Daoy (cell line): ENCODE results near the gene SERP2. TPM values are rescaled to one million over a fixed set of nuclear protein-coding genes. Genes with fewer than 3 reads are reported as not detected.
A peak's percentile ranks its signal among the peaks of the same experiment; 100 is the strongest.

ENCODE experiments used
- DNase-seq: peaks from one replicate; pipeline ENCODE4 v3.0.0-alpha.2; 2015; ENCODE audit warnings: low read depth
- total RNA-seq: library from RNA; depleted of rRNA; stranded (reverse); fragments of >200 nt; shearing (Covaris generic); gene quantifications from 2 replicates; pipeline ENCODE4 v1.2.3, GENCODE V29; 2014

The SERP2 gene
- total RNA-seq, 1 experiment from 2014 or later, result 1.9 TPM

GRCh38 chr13:44355621-44356020 lies 18.0 kb upstream of the SERP2 start:
- DNase-seq, result no peak

DNA sequence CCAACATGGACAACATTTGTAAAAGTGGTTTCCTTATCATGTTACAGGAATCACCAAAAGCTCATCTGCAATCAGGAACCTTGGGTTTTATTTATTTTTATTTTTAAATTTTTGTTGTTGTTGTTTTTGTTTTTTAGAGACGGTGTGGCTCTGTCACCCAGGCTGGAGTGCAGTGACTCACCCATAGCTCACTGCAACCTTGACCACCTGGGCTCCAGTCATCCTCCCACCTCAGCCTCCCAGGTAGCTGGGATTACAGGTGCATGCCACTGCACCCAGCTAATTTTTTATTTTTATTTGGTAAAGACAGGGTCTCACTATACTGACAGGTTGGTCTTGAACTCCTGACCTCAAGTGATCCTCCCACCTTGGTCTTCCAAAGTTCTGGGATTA lies 13.6 kb upstream of the SERP2 start:
- DNase-seq, result no peak

DNA sequence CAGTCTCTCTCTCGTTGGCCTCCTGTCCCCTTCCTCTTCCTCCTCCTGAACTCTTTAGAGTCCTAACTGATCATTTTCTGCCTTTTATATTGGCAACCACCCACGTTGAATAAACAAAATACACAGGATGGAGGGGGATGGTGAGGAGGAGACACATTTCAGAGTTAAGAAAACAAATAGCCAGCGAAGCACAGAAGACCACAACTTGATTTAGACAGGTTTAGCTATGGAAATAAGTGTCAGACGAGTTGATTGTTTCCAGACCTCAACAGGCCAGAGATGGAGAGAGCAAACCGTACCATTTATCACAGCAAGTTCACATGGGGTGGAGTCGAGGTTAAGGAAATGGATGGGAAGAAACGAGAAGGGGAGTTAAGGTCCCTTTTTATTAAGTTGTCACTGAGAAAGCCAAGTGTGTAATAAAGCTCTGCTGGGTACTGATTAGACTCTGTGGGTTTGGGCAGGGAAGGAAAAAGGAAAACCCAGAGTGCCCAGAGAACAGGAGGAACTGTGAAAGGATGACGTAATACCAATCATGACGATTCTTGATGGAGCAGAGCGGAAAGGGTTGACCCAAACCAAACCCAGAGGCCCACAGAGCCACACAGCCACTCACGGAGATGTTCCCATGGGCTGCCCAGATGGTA lies 11.1 kb upstream of the SERP2 start:
- no peak for DNase-seq

DNA sequence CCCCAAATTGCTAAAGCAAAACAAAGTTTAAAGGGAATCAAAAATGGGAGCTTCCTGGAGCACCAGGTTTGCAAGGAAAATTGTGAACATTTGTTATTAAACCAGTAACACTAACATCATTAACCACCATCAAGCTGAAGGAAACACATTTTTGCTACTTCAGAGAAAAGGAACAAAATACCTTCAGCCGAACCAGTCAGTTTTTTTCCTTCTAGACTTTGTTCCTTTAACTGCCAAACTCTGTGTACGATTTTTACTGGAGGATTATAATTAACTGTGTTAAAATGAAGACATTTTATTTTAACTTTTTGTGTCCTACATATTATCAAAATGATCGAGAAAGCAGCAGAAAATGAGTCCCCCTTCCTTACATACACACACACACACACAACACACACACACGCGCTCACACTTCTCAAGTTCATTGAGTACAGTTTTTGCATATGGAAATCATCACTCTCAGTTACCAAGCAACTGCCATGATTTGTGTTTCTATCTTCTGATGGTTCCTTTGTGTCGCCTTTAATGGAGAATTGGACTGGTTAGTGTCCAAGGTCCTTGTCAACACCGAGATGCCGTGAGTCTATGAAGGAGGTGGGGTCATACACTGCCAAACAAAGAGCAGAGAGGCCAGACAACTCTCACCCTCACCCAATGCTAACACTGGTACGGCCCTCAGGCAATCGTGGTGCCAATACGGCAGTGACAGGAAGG lies 9.8 kb upstream of the SERP2 start:
- no peak for DNase-seq

GRCh38 chr13:44364345-44365000 lies 9.2 kb upstream of the SERP2 start:
- DNase-seq, result peak; percentile 81

GRCh38 chr13:44365008-44365407 lies 8.6 kb upstream of the SERP2 start:
- DNase-seq, result peak; percentile 70

DNA sequence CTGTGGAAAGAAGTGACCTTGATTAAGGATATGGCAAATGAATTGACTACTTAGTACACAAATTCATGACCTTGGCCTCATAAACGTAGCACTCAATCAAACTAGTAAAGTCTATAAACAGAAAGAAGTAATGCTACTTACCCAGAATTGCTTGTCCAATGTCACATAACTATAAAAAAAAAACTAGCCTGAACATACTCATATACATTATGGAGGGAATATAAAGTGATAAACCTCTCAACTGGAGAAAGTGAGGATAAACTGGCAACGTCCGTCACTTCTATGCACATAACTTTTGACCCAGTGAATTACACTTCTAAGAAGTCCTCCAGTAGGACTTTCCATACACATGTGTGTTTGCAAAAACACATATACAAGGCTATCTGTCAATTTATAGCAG lies 7.7 kb upstream of the SERP2 start:
- DNase-seq, result no peak

- peak; percentile 28 for DNase-seq
Measured at GRCh38 chr13:44368062-44368591, 5.5 kb upstream of the SERP2 start.

DNA sequence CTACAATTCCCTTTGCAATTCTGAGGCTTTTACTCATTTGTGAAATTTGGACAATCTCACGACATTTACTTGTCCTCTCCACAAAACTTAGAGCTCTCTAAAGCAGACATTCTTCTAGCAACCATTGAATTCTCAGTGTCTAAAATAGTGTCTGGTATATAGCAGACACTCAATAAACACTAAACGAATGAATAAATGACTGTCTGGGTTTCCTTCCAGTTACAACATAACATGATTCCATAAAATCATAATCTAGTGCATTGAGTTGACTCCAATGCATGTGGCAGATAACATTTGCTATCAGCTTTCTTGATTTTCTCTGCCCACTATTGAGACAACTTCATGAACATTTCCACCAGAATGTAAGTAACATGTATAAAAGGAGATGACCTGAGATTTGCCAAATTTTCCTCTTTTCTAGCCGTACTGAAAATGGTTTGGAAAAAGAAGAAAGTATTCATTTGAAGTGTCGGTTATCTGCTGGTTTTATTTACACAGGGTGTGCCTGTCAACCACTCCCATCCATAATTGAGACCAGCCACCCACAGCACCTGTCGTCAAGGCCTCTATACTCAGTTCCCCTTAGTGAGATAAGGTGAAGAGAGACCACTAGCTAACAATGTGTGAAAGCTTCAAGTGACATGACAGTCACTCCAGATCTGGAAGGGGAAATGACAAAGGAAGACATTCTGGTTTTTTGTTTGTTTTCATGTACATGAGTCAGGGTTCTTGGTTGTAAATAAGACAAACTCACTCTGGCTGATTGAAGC lies 4.8 kb upstream of the SERP2 start:
- no peak for DNase-seq

DNA sequence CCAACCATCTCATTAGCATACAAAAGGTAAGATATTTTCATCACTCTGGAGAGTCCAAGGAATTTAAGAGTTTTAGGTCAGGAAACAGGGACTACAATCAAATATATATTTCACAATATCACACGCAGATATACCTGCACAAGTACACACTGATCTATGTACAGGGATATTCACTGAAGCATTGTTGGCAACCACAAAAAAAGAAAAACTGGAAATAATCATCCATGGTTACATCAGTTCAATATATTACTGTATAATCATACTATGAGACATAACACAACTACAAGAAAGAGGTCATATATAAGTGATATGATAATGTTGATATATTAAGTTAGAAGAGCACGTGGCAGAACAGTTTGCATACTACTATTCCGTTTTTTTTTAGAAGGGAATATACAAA lies 2.2 kb upstream of the SERP2 start:
- DNase-seq, result no peak

DNA sequence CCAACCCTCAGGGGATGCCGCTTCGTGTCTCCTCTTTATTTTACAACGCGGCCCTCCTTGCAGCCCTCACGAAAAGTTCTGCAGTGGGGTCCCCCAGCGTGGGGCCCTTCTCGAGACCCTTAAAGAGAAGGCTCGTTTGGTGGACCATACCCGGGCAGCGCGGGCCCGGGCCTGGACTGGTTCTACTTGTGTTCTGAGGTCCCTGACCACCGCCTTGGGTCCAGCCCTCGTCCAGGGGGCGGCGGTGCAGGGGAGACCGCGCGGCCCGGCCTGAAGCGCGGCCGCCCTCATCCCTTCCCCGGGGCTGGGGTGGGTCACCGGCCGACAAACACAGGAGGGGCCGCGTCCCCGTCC lies 400 bp upstream of the SERP2 start:
- DNase-seq, result no peak

GRCh38 chr13:44374348-44374712 lies 706 bp downstream of the SERP2 start:
- no peak for DNase-seq

DNA sequence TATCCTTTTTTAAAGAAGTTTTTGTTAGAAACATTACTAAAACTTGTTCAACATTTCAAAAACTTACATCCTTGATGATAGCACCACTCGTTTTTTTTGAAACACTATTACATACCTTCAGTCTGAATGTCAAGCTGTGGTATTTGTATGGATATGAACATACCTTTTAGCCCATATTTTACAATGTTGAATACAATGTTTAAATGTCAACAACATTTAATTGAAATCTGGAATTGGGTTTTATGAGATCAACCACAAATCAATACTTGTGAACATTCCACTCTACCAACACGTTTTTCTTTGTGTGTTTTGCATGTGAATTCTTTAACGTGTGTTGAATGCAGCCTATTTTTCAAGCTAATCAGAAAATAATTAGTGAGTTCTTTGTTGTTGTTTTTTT lies 4.7 kb downstream of the SERP2 start:
- DNase-seq, result no peak

DNA sequence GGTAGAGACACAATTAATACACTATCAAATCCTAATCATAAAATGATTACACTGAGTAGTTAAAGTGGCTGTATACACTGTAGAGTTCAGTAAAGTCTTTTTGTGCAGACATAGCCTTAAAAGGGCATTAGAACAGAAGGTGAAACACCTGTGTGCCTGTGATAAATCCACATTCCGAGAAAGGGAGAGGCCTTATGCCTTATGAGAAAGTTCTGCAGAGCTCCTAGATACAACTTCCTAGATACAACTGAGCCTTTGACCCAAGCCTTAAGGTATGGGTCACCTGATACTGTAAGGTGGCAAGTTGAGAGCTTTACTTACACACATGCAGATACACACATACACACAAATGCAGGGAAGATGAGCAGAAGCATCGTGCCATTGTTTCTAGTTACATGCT lies 6.3 kb downstream of the SERP2 start:
- DNase-seq, result no peak

- DNase-seq, result no peak
Measured at GRCh38 chr13:44380404-44381165, 7.0 kb downstream of the SERP2 start.

- no peak for DNase-seq
Measured at GRCh38 chr13:44382635-44383145, 9.1 kb downstream of the SERP2 start.

DNA sequence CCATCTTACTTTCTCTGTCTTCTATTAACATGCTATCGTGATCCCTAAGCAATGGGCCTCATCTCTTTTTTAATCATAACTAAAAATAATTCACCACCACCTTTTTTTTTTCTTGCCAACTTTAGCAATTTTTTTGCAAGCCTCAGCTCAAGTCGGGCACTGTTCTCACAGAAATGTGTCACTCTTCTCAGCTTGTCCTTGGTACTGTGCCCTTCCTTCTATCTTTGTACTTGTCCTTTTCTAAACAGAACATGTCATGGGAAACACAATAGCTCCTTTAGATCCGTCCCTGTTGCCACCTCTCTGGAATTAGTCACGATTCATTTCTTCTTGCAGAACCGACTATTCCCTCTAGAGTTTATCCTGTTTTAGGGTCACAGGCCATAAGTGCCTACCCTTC lies 10.3 kb downstream of the SERP2 start:
- DNase-seq, result no peak

GRCh38 chr13:44384778-44385177 lies 11.2 kb downstream of the SERP2 start:
- DNase-seq, result no peak

DNA sequence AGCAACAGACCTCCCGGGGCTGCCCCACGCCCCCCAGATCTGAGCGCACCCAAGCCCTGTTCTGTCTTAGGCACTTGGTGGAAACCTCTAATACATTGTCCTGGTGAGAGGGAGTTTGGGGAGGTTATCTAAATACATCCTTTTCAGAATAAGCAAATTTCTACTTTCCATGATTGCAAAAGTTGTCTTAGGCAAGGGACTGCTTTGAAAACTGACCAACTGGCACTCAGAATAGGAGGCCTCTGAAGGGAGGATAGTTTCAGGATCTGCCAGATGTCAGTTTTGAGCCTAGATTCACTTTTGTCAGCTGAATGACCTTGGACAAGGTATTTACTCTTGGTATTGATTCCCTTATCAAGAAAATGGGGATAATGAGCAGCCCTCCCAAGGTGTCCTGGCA lies 11.8 kb downstream of the SERP2 start:
- DNase-seq, result no peak

DNA sequence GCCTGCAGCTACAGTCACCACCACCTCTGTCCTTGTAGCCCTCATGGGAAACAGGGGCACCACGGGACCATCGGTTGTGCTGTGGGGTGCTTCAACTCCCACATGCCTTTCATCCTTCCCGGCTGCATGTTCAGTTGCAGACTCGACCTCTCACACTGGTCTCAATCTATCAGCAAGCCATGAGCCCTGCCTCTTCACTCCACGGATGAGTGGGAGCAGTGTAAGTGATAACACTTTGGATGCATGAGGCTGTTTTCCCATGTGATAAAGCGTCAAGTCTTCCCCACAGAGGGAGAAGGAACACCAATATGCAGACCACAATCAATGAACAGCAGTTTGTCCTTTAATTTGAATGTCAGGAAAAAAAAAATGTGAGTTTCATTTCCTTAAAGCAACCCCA lies 12.2 kb downstream of the SERP2 start:
- DNase-seq, result no peak

DNA sequence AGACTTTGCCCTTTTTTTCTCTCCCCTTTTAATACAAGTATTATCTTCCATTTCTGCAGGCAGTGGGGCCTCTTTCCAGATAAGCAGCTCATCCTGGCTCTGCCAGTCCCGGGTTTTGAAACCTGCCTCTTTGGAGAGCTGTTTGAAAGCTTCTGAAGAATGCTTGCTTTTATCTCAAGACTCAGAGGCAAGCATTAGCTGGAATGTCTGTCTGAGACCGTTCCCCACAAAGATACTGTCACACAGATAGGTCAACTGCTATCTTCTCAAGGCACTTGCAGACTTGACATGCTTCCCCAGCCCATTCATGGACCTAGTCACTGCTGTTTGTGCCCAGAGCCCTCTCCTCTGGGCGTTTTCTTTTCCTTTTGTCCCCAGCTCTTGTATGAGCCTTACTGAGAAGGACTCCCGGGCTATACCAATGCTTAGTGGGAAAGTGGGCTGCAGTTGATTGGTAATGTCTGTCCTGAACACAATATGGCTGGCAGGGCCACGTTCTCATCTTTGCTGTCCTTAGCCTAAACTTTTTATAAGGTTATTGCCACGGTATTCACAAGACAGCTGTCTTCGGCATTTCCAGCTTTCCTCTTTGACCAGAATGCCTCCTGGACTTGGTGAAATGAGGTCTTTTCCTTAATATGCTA lies 13.4 kb downstream of the SERP2 start:
- no peak for DNase-seq
